Measurements from ENCODE around the gene AKAP10.
"Not testable (repeated sequence)": the region's sequence is repeated elsewhere in the genome, so short reads cannot be mapped to it uniquely, and the experiment has no call there.

AKAP10 gene

GRCh38 chr17:19977293-19978208 lies at the start of gene AKAP10:
Gene AKAP10, minus strand, starts transcription at chr17:19977828. Its CDS starts 149 bp downstream, at chr17:19977679.
- DNase-seq (ENCODE audit: low spot score) = peak; percentile 81

GRCh38 chr17:20026960-20027359 lies 49.3 kb upstream of the AKAP10 start:
- no peak for DNase-seq (ENCODE audit: low spot score)

DNA sequence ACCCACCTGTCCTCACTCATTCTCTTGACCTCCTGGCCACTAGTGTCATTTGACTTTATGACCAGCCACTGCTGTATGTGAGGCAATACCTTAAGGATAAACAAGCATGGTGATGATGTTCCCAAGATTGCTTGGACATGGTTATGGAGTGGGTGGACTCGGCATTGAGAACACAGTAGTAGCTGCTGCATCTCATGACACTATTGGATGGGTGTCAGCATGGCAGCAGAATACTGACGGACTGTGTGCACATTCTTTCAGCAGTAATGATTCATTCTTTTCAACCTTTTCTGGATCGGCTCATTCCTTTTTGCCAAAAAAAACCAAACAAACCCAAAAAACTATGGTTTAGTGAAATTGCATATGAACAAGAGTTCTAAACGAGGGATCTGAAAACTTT lies 45.1 kb upstream of the AKAP10 start:
- no peak for DNase-seq (ENCODE audit: low spot score)

- not testable (repeated sequence) for DNase-seq (ENCODE audit: low spot score)
Measured at GRCh38 chr17:20016475-20016992, 38.9 kb upstream of the AKAP10 start.

DNA sequence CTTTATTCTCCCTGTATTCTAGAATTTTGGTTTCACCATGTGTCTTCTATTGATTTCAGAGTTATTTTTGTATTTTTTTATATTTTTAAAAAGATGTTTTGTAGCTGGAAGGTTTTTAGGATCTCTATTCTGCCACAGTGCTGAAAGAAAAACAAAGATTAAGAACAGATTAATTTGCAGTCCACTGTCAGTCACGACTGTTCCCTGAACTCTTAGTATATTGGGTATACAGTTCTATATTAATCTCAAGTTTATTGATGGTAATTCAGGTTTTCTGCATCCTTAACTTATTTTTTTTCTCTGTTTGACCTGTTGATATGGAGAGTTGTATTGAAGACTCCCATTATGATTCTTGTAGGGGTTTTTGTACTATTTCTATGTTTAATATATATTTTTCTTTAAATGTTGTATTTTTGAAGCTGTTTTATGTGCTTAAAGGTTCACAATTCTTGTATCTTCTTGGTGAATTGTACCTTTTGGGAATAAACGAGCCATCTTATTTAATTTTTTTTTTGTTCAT lies 34.4 kb upstream of the AKAP10 start:
- no peak for DNase-seq (ENCODE audit: low spot score)

DNA sequence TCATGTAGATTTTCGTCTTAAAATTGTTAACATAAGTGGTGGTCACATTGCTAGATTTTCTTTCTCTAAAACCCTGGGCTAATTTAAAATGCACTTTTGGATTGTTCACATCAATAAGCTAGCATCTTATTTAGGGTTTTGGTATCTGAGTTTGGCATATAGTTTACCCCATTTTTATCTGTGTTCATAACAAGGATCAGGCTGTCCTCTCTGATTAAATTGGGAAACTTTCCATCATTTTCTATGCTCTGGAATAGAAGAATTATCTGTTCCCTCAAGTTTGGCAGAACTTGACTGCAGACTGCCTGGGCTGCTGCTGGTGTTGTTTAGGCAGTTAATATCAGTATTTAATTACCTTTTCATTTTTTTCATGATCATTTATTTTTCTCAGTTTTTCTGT lies 33.3 kb upstream of the AKAP10 start:
- no peak for DNase-seq (ENCODE audit: low spot score)

DNA sequence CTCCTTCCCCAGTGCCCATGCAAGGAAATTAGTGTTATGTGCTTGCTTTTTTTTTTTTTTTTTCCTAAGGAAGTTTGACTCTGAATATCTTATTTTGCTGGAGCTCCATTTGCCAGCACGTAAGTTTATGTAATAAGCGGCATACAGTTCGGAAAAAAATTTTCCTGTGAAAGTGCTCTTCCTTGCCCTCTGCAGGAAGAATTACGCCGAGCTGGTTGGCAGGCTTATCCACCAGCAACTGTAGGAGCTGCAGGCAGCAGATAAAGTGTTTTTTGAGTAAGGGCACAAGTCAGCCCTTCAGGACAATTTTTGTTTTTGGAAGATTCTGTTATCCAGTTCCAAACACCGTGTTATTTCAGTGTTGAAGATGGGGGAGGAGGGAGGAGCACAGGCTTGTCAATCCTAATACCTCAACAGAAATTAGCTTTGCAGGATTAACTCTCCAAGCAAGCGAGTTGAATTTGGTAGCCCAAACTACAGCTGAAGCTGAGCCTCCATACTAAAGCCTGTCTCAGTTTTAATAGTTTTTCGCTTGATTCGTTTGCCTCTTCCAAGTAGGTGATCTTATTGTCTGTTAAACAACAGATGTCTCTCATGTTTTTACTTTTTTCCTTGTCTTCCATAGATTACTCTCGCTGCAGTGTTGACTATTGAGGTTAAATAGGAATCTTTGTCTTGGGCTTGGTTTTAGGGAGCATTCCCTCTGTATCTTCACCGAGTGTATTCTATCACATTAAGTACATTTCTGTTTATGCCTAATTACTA lies 32.7 kb upstream of the AKAP10 start:
- peak; percentile 34 for DNase-seq (ENCODE audit: low spot score)

GRCh38 chr17:20009302-20010098 lies 31.9 kb upstream of the AKAP10 start, which contains the start of gene SPECC1:
Gene SPECC1, plus strand, starts transcription at chr17:20009359. Its CDS starts 87,293 bp downstream, at chr17:20096652.
- no peak for DNase-seq (ENCODE audit: low spot score)

GRCh38 chr17:20009052-20009301 lies 31.3 kb upstream of the AKAP10 start:
- peak; percentile 48 for DNase-seq (ENCODE audit: low spot score)

DNA sequence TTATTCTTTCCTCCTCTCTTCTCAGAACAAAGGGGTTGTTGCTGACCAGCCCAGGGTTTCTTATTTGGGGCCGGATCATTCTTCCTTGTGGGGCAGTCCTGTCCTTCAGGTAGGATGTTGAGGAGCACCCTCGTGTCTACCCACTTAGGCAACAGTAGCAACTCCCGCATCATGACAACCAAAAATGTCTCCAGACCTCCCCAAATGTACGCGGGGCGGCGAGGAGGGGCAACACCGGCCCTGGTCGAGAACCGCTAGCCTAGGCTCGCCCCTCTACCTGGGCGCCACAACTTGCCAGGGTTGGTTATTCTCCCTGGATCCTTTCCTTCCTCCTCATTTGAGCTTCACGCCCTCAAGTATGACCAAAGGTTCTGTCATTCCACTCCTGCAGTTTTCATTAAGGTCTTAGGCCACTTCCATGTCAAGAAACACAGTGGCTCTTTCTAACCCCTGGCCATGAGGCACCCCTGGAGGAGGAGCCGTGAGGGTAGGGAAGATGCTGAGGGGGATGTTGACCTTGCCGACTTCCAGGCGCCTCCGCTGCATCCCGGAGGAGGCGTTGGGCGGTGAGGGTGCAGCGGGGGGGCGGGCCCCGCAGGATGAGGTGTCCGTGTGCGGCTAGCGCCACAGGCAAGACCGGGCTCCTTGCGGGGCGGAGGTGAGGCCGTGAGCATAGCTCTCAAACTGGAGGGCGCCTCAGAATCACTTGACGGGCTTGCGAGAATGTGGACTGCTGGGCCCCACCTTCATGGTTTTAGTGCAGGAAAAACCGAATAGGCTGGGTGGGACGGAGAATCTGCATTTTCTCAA lies 30.8 kb upstream of the AKAP10 start:
- no peak for DNase-seq (ENCODE audit: low spot score)

DNA sequence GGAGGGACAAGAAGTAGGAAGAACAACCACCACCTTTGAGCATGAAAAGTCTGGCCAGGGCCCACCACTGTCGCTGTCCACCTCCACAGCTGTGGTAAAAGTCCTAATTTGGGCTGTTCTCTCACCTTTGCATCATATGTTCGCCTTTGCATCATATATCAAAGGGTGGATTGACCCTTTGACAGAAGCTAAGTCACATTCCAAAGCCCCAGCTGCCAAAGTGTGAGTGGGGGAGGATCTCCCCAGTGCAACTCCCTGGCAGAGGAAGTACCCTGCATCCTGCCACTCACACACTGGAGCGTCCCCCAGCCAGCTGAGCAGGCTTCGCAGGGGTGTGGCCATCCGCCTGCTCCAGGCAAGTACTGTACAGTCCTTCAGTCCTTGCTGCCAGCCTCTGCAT lies 18.9 kb upstream of the AKAP10 start:
- DNase-seq (ENCODE audit: low spot score) = no peak

DNA sequence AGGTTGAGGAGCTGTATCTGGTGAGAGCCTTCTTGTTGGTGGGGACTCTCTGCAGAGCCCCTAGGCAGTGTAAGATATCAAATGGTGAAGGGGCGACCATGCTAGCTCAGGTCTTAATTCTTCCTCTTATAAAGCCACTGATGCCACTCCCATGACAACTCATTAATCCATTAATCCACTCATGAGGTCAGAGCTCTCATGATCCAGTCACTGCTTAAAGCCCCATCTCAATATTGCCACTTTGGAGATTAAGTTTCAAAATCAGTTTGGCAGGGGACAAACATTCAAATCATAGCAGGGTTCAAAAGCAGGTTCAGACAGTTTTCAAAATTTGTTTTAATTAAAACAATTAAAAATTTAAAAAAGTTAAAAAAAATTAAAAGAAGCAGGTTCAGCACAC lies 18.5 kb upstream of the AKAP10 start:
- DNase-seq (ENCODE audit: low spot score) = no peak

- DNase-seq (ENCODE audit: low spot score) = peak; percentile 52
Measured at GRCh38 chr17:19992803-19993713, 15.4 kb upstream of the AKAP10 start.

GRCh38 chr17:19991252-19991885 lies 13.7 kb upstream of the AKAP10 start:
- no peak for DNase-seq (ENCODE audit: low spot score)

DNA sequence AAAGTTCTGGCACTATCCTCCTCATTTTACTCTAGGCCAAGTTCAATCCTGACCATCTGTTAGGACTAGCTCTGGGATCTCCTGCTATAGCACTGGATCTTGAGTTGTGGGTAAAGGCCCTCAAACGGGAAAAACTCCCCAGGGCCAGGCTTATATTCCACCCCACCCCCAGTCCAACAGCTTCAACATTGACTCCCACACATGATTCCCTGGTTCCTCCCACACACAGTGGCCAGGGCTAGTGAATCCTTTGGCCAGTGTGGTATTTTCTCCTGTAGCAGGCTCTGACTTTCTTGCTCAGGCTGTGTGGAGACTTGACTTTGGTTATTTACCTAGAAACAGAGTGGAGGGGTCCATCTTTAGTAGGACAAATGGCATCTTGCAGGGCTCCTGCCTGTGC lies 10.3 kb upstream of the AKAP10 start:
- no peak for DNase-seq (ENCODE audit: low spot score)

- no peak for DNase-seq (ENCODE audit: low spot score)
Measured at GRCh38 chr17:19986941-19987861, 9.6 kb upstream of the AKAP10 start.

GRCh38 chr17:19979917-19980770 lies 2.5 kb upstream of the AKAP10 start:
- no peak for DNase-seq (ENCODE audit: low spot score)
